NCI-H82 (cell line): ENCODE results near the gene LRP2BP.
"Not testable (repeated sequence)": the region's sequence is repeated elsewhere in the genome, so short reads cannot be mapped to it uniquely, and the experiment has no call there.

Experiments
- DNase-seq: peaks from one replicate; lab custom pipeline; 2025; lab: John Stamatoyannopoulos, UW

The LRP2BP gene

DNA sequence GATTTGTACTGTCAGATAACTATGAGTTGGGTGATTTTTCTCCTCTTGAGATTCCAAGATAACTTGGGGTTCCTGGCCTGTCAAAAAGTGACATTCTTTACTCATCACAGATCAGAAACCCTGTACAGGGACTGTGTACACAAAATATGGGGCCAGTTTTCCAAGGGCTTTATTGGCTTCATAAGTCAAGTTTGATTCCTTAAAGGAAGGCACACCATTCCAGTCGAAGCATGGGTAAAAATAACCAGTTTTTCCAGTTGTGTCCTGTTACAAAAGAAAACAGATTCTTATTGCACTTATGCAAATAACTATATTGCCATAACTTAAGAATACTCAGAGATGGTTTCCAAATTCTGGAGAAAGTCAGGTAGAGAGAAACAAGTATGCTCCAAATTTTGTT, 70.0 kb downstream of the LRP2BP start:
- not testable (repeated sequence) for DNase-seq

DNA sequence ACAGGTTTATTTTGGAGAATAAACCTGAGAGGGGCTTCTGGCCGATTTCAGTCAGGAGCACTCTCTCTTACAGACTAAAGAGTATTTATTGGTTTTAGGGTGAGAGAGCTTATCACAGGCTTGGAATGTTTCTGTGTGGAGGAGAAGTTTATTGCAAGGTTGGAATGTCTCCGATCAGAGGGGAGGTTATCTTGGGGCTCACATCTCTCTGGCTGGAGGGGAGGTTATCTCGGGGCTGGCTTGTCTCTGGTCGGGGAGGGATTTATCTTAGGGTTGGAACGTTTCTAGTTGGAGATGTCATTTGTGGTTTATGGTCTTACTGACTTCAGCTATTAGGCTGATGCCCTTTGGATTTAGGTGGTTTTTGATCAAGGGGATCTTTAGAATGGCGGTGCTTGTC, 71.4 kb downstream of the LRP2BP start:
- DNase-seq, result not testable (repeated sequence)

DNA sequence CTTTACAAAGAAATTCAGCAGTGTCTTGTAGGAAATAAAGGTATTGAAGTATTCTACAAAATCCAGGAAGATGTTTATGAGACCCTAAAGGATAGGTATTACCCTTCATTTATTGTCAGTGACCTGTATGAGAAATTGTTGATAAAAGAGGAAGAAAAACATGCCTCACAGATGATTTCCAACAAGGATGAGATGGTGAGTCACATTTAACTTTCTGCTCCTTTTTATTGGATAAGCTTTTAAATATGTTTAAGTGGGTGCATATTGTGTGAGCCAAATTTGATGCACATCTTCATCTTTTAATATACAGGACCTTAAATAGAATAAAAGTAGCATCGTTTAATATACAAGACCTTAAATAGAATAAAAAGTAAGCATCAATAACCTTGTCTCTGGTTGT, 72.1 kb downstream of the LRP2BP start:
- DNase-seq, result no peak

DNA sequence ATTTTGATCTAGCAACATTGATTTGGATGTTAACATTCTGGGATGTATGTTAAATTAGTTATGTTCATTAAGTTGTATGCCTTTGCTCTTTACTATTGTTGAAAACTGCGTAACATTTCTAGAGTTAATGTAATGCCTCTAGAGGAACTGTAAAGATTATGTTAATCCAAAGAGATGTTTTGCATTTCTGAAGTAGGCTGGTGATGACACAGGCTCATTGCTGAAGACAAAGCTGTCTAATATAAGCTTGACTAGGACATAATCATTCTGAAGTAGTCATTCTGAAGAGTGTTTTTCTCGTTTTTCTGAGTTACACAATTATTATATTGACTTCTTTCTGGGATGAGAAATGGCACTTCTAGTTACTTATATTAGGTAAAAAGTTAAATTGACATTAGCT, 72.9 kb downstream of the LRP2BP start:
- DNase-seq, result no peak

DNA sequence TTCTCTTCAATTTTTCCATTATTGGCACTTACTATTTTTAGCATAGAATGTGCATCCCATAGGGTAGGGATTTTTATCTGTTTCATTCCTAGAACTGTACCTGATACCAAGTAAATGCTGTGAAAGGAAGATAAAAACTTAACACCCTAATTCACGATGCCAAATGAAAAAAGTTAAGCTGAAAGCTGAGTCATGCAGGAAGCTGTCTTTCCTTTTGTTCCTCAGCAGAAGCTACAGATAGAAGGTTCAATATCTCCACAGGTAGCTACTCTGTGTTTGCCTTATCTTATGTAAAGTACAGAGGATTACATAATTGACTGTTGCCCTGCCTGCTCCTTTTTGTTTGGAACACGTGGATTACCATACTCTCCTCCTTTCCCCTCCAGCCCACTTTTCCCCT, 77.0 kb downstream of the LRP2BP start:
- DNase-seq, result no peak

DNA sequence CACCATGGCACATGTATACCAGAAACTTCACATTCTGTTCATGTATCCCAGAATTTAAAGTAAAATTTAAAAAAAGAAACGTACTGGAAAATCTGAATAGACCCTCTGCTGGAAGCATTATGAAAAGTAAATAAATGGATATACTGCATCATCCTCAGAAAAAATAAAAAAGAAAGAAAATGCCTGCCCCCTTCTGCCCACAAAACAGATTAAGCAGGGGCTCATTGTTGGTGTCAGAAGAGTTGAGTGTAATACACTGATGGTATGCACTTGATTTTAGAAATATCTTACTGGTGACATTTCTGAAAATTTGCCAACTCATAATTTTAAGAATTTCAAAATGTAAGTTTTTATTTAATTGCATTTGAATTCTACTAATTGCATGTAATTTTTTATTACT, 77.8 kb downstream of the LRP2BP start:
- DNase-seq, result no peak

DNA sequence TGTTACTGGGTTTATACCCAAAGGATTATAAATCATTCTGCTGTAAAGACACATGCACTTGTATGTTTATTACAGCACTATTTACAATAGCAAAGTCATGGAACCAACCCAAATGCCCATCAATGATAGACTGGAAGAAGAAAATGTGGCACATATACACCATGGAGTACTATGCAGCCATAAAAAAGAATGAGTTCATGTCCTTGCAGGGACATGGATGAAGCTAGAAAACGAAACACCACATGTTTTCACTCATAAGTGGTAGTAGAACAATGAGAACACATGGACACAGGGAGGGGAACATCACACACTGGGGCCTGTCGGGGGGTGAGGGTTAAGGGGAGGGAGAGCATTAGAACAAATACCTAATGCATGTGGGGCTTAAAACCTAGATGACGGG, 78.3 kb downstream of the LRP2BP start:
- not testable (repeated sequence) for DNase-seq
